ENCODE results near the gene GRK1.

Gene GRK1

GRCh38 chr13:113732961-113733950, 66.2 kb downstream of the GRK1 start:
- no peak for TF ChIP-seq CTCF (IDR thresholded peaks at IDR 0.05; ENCODE audit: low read depth, low read length)
- in situ Hi-C loops (cut with HindIII; ENCODE audit: low sequenced_read_pairs), result no loop called here
- DNase-seq (ENCODE audit: low read depth, low spot score), result no peak
- no peak overlapping the region for H3K4me3 ChIP-seq (ENCODE audit: low read depth, low read length)

GRCh38 chr13:113734099-113734825, 67.2 kb downstream of the GRK1 start:
- in situ Hi-C loops (cut with HindIII; ENCODE audit: low sequenced_read_pairs), result no loop called here
- no peak for TF ChIP-seq CTCF (IDR thresholded peaks at IDR 0.05; ENCODE audit: low read depth, low read length)
- no peak overlapping the region for H3K4me3 ChIP-seq (ENCODE audit: low read depth, low read length)
- DNase-seq (ENCODE audit: low read depth, low spot score), result no peak

- no peak for DNase-seq (ENCODE audit: low read depth, low spot score)
- no peak for TF ChIP-seq CTCF (IDR thresholded peaks at IDR 0.05; ENCODE audit: low read depth, low read length)
- H3K4me3 ChIP-seq (ENCODE audit: low read depth, low read length), result no peak overlapping the region
- in situ Hi-C loops (cut with HindIII; ENCODE audit: low sequenced_read_pairs), result no loop called here
These were observed 67.8 kb downstream of the GRK1 start for GRCh38 chr13:113734826-113735125.

- no peak overlapping the region for H3K4me3 ChIP-seq (ENCODE audit: low read depth, low read length)
- in situ Hi-C loops (cut with HindIII; ENCODE audit: low sequenced_read_pairs), result no loop called here
- TF ChIP-seq CTCF (IDR thresholded peaks at IDR 0.05; ENCODE audit: low read depth, low read length), result no peak
- no peak for DNase-seq (ENCODE audit: low read depth, low spot score)
These were observed 68.2 kb downstream of the GRK1 start for GRCh38 chr13:113735194-113735593.

- no peak for DNase-seq (ENCODE audit: low read depth, low spot score)
- in situ Hi-C loops (cut with HindIII; ENCODE audit: low sequenced_read_pairs), result no loop called here
- TF ChIP-seq CTCF (IDR thresholded peaks at IDR 0.05; ENCODE audit: low read depth, low read length), result no peak
- H3K4me3 ChIP-seq (ENCODE audit: low read depth, low read length), result no peak overlapping the region
These were observed 68.7 kb downstream of the GRK1 start for GRCh38 chr13:113735750-113736149.

- no peak for TF ChIP-seq CTCF (IDR thresholded peaks at IDR 0.05; ENCODE audit: low read depth, low read length)
- in situ Hi-C loops (cut with HindIII; ENCODE audit: low sequenced_read_pairs), result no loop called here
- no peak overlapping the region for H3K4me3 ChIP-seq (ENCODE audit: low read depth, low read length)
- no peak for DNase-seq (ENCODE audit: low read depth, low spot score)
These were observed 69.3 kb downstream of the GRK1 start for GRCh38 chr13:113736258-113736731.

Measured in astrocyte of the spinal cord (primary cell).